HL-60 (cell line): Measurements from ENCODE around the gene TAB2.

Source experiments
- GABPA ChIP-seq: IDR thresholded peaks from 2 replicates; pipeline ENCODE4 v1.6.1; 2012; ENCODE audit warnings: low read depth
- POLR2AphosphoS5 ChIP-seq: IDR thresholded peaks from 2 replicates; pipeline ENCODE4 v1.6.1; 2012; ENCODE audit warnings: low read depth
- SPI1 ChIP-seq: IDR thresholded peaks from 2 replicates; pipeline ENCODE4 v1.6.1; 2012; ENCODE audit warnings: low read depth, mild to moderate bottlenecking, borderline replicate concordance
- TF ChIP-seq, protein P1 (sequence below): IDR thresholded peaks from one replicate; pipeline ENCODE4 v1.5.1; 2011; ENCODE audit warnings: low read length, control low read depth, inconsistent platforms; ENCODE audit not compliant: insufficient read depth
- TF ChIP-seq, protein P2 (sequence below): IDR thresholded peaks from 2 replicates; pipeline ENCODE4 v1.6.1; 2012; ENCODE audit warnings: low read depth; ENCODE audit not compliant: insufficient replicate concordance

DNA sequence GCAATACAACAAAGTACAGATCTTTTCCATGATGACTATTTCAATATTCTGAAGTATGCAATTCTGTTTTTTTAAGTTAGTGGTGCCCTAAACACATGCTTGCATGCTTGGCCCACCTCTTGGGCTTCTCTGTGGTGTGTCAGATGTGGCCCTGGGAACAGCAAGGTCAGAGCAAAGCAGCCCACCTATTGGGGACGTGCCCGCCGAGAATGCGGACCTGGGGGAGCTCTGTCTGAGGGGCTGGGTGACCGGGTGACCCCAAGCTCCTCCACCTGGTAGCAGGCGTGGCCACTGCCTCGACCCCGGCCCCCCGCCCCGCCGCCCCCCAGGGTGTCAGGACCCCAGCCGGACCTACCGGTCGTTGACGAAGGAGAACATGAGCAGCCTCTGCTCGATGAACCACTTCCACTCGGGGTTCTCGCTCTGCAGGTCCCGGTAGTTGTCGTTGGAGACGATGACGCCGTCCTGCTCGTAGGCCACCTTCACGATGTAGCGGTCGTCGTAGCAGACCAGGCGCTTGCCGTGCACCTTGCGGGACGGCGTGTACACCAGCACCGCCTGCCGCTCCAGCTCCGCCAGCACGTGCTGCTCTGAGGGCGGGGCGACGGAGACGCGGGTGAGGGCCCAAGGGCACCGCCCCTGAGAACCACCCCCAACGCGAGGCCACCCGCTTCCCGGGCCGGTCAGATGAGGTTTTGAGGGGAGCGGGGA lies 139.0 kb downstream of the TAB2 start:
- TF ChIP-seq, protein P1, sequence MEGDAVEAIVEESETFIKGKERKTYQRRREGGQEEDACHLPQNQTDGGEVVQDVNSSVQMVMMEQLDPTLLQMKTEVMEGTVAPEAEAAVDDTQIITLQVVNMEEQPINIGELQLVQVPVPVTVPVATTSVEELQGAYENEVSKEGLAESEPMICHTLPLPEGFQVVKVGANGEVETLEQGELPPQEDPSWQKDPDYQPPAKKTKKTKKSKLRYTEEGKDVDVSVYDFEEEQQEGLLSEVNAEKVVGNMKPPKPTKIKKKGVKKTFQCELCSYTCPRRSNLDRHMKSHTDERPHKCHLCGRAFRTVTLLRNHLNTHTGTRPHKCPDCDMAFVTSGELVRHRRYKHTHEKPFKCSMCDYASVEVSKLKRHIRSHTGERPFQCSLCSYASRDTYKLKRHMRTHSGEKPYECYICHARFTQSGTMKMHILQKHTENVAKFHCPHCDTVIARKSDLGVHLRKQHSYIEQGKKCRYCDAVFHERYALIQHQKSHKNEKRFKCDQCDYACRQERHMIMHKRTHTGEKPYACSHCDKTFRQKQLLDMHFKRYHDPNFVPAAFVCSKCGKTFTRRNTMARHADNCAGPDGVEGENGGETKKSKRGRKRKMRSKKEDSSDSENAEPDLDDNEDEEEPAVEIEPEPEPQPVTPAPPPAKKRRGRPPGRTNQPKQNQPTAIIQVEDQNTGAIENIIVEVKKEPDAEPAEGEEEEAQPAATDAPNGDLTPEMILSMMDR: no peak
- TF ChIP-seq GABPA (no peak), POLR2AphosphoS5 (no peak), SPI1 (no peak)
- TF ChIP-seq, protein P2, sequence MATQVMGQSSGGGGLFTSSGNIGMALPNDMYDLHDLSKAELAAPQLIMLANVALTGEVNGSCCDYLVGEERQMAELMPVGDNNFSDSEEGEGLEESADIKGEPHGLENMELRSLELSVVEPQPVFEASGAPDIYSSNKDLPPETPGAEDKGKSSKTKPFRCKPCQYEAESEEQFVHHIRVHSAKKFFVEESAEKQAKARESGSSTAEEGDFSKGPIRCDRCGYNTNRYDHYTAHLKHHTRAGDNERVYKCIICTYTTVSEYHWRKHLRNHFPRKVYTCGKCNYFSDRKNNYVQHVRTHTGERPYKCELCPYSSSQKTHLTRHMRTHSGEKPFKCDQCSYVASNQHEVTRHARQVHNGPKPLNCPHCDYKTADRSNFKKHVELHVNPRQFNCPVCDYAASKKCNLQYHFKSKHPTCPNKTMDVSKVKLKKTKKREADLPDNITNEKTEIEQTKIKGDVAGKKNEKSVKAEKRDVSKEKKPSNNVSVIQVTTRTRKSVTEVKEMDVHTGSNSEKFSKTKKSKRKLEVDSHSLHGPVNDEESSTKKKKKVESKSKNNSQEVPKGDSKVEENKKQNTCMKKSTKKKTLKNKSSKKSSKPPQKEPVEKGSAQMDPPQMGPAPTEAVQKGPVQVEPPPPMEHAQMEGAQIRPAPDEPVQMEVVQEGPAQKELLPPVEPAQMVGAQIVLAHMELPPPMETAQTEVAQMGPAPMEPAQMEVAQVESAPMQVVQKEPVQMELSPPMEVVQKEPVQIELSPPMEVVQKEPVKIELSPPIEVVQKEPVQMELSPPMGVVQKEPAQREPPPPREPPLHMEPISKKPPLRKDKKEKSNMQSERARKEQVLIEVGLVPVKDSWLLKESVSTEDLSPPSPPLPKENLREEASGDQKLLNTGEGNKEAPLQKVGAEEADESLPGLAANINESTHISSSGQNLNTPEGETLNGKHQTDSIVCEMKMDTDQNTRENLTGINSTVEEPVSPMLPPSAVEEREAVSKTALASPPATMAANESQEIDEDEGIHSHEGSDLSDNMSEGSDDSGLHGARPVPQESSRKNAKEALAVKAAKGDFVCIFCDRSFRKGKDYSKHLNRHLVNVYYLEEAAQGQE: no peak
